Measurements from ENCODE around the gene WDR41. TPM values are rescaled to one million over a fixed set of nuclear protein-coding genes. Genes with fewer than 3 reads are reported as not detected.

Gene WDR41
- total RNA-seq, 6 experiments from 2014 or later = 12.9 to 17.7 (median 17.6) TPM

GRCh38 chr5:77448831-77449230 is 43.3 kb downstream of the WDR41 start:
- no peaks in the 10 kb centered on the region for H3K36me3 ChIP-seq
- TF ChIP-seq POLR2A (IDR thresholded peaks at IDR 0.05) (no peak), CTCF (IDR thresholded peaks at IDR 0.05) (no peak)
- no peaks in the 10 kb centered on the region for H3K27me3 ChIP-seq
- 71% methylated on average over 1 of the region's 1 CpG for WGBS (ENCODE audit: insufficient coverage, low coverage, low lambda C conversion rate, missing lambda C conversion rate)
- no peaks in the 10 kb centered on the region for H3K9me3 ChIP-seq
- ATAC-seq = no peak
- no peak overlapping the region for H3K4me3 ChIP-seq
- DNase-seq = no peak
- intact Hi-C loops (cut with DNase I) = no loop called here
- H3K27ac ChIP-seq = no peak overlapping the region
- no peaks in the 10 kb centered on the region for H3K4me1 ChIP-seq

GRCh38 chr5:77444356-77444755 is 47.8 kb downstream of the WDR41 start:
- WGBS (ENCODE audit: insufficient coverage, low coverage, low lambda C conversion rate, missing lambda C conversion rate) = 82% methylated on average over 1 of the region's 1 CpG
- no peaks in the 10 kb centered on the region for H3K27me3 ChIP-seq
- no peak for ATAC-seq

GRCh38 chr5:77443670-77444069 is 48.4 kb downstream of the WDR41 start:
- DNase-seq (no peak), ATAC-seq (no peak)
- WGBS (ENCODE audit: insufficient coverage, low coverage, low lambda C conversion rate, missing lambda C conversion rate) = 100% methylated on average over 1 of the region's 1 CpG
- no peak overlapping the region for H3K27ac ChIP-seq
- H3K4me3 ChIP-seq = no peak overlapping the region
- no peaks in the 10 kb centered on the region for H3K4me1 ChIP-seq
- TF ChIP-seq POLR2A (IDR thresholded peaks at IDR 0.05) (no peak), CTCF (IDR thresholded peaks at IDR 0.05) (no peak)
- H3K9me3 ChIP-seq = no peaks in the 10 kb centered on the region
- no peaks in the 10 kb centered on the region for H3K36me3 ChIP-seq
- intact Hi-C loops (cut with DNase I) = no loop called here
- no peaks in the 10 kb centered on the region for H3K27me3 ChIP-seq

More at GRCh38 chr5:77444356-77444755, 47.8 kb downstream of the WDR41 start:
- intact Hi-C loops (cut with DNase I) = no loop called here
- Histone ChIP-seq H3K9me3 (no peaks in the 10 kb centered on the region), H3K4me1 (no peaks in the 10 kb centered on the region), H3K36me3 (no peaks in the 10 kb centered on the region), H3K4me3 (no peak overlapping the region), H3K27ac (no peak overlapping the region)
- TF ChIP-seq CTCF (IDR thresholded peaks at IDR 0.05) = no peak
- TF ChIP-seq POLR2A (IDR thresholded peaks at IDR 0.05) = no peak
- no peak for DNase-seq

GRCh38 chr5:77438071-77438470 is 54.0 kb downstream of the WDR41 start:
- peaks cover 0 to 6% (median 0%) of the 10 kb centered on the region in 4 donors for H3K36me3 ChIP-seq
- no peak for ATAC-seq
- intact Hi-C loops (cut with DNase I) = no loop called here
- no peaks in the 10 kb centered on the region for H3K9me3 ChIP-seq
- no peak overlapping the region for H3K27ac ChIP-seq
- 53% methylated on average over 3 of the region's 3 CpGs for WGBS (ENCODE audit: insufficient coverage, low coverage, low lambda C conversion rate, missing lambda C conversion rate)
- no peaks in the 10 kb centered on the region for H3K27me3 ChIP-seq
- DNase-seq = no peak
- no peaks in the 10 kb centered on the region for H3K4me1 ChIP-seq
- no peak overlapping the region for H3K4me3 ChIP-seq
- TF ChIP-seq POLR2A (IDR thresholded peaks at IDR 0.05) = no peak
- TF ChIP-seq CTCF (IDR thresholded peaks at IDR 0.05) = no peak

GRCh38 chr5:77437194-77437593 is 54.9 kb downstream of the WDR41 start:
- H3K4me1 ChIP-seq = no peaks in the 10 kb centered on the region
- H3K4me3 ChIP-seq = no peak overlapping the region
- no peaks in the 10 kb centered on the region for H3K9me3 ChIP-seq
- H3K27ac ChIP-seq = no peak overlapping the region
- ATAC-seq = peak; percentile 51 to 75 (median 72)
- intact Hi-C loops (cut with DNase I) = no loop called here
- TF ChIP-seq POLR2A (IDR thresholded peaks at IDR 0.05) = no peak
- peak; percentile 37 to 55 (median 38) for TF ChIP-seq CTCF (IDR thresholded peaks at IDR 0.05)
- DNase-seq = no peak
- no peaks in the 10 kb centered on the region for H3K27me3 ChIP-seq
- H3K36me3 ChIP-seq = peaks cover 0 to 9% (median 3%) of the 10 kb centered on the region in 4 donors
- WGBS (ENCODE audit: insufficient coverage, low coverage, low lambda C conversion rate, missing lambda C conversion rate) = 69% methylated on average over 5 of the region's 5 CpGs

Data from right lobe of liver (tissue), 6 donors.